Parathyroid adenoma (tissue), 2 donors: ENCODE results near the gene KIN.

Experiments
- H2AFZ ChIP-seq: fragments of 300-600 bp; sonication (generic); one replicate; pipeline ENCODE4 v1.7.0; 2017; ENCODE audit warnings: antibody characterized with exemption, mild to moderate bottlenecking
- H3K27ac ChIP-seq: fragments of 300-600 bp; sonication (generic); one replicate; pipeline ENCODE4 v1.7.0; 2017
- H3K27me3 ChIP-seq: fragments of 300-600 bp; sonication (generic); one replicate; pipeline ENCODE4 v1.7.0; 2017; ENCODE audit warnings: low read length; ENCODE audit not compliant: control insufficient read depth, insufficient read depth
- H3K36me3 ChIP-seq: fragments of 300-600 bp; sonication (generic); one replicate; pipeline ENCODE4 v1.7.0; 2017; ENCODE audit warnings: low read length; ENCODE audit not compliant: control insufficient read depth, insufficient read depth
- H3K4me1 ChIP-seq: fragments of 300-600 bp; sonication (generic); one replicate; pipeline ENCODE4 v1.7.0; 2017; ENCODE audit warnings: control low read depth
- H3K4me2 ChIP-seq: fragments of 300-600 bp; sonication (generic); one replicate; pipeline ENCODE4 v1.7.0; 2017; ENCODE audit warnings: low read length
- H3K4me3 ChIP-seq: fragments of 300-600 bp; sonication (generic); one replicate; pipeline ENCODE4 v1.7.0; 2017; ENCODE audit warnings: low read depth, low read length
- H3K79me2 ChIP-seq: fragments of 300-600 bp; sonication (generic); one replicate; pipeline ENCODE4 v1.7.0; 2017; ENCODE audit warnings: control low read depth
- H3K9ac ChIP-seq: fragments of 300-600 bp; sonication (generic); one replicate; pipeline ENCODE4 v1.7.0; 2017; ENCODE audit warnings: mild to moderate bottlenecking
- H3K9me3 ChIP-seq: fragments of 300-600 bp; sonication (generic); one replicate; pipeline ENCODE4 v1.7.0; 2017; ENCODE audit warnings: low read length; ENCODE audit not compliant: control insufficient read depth
- CTCF ChIP-seq: fragments of 300-600 bp; sonication (generic); IDR thresholded peaks from one replicate; pipeline ENCODE4 v1.7.0; 2017; ENCODE audit warnings: antibody characterized with exemption, mild to moderate bottlenecking
- donor health status: primary hyperparathyroidism.

The KIN gene

DNA sequence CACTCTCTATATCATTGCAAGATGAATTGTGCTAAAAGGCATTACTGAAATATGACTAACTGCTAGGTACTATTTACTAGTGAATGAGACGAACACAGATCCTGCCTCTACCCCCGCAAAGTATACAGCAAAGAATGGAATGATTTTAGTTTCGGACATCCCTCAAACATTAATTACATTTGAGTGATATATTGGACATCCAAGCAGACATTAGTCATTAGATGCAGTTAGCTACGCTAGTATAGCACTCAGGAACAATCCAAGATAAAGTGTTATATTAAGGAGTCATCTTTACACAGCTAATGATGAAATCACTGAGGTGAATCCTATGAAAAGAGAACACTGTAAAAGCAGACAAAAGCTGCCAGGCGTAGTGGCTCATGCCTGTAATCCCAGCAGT is 23.2 kb upstream of the KIN start:
- H3K9me3 ChIP-seq = no peaks in the 10 kb centered on the region
- H2AFZ ChIP-seq = peak overlapping the region; percentile 34
- H3K4me3 ChIP-seq = peak overlapping the region; percentile 22
- H3K9ac ChIP-seq = no peak overlapping the region
- H3K36me3 ChIP-seq = no peaks in the 10 kb centered on the region
- H3K4me2 ChIP-seq = peak overlapping the region; percentile 13
- peaks cover under 1% of the 10 kb centered on the region for H3K79me2 ChIP-seq
- H3K27ac ChIP-seq = peak overlapping the region; percentile 92
- no peak for TF ChIP-seq CTCF
- no peaks in the 10 kb centered on the region for H3K27me3 ChIP-seq
- H3K4me1 ChIP-seq = peaks cover 31% of the 10 kb centered on the region

DNA sequence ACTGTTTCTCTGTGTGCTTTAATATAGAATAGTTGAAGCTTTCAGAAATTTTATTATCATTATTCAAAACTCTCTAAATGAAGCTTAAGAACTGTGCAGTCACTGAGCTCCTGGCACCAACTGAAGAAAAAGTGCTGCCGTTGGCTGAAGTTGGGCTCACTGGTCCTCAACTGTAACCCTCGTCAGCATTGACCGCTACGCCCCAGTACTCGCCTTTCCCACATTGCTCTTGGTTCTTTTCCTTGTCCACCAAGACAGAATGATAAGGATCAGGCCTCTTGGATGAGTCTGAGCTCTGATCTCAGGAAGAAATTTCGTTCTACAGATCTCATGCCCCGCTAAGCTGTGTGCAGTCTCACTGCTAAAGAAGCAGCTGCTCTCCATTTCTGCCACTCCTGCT is 22.6 kb upstream of the KIN start:
- peaks cover 31% of the 10 kb centered on the region for H3K4me1 ChIP-seq
- H3K27me3 ChIP-seq = no peaks in the 10 kb centered on the region
- peak overlapping the region; percentile 92 for H3K27ac ChIP-seq
- peak overlapping the region; percentile 22 for H3K4me3 ChIP-seq
- TF ChIP-seq CTCF = no peak
- H3K9me3 ChIP-seq = no peaks in the 10 kb centered on the region
- no peak overlapping the region for H3K9ac ChIP-seq
- H3K36me3 ChIP-seq = no peaks in the 10 kb centered on the region
- peak overlapping the region; percentile 6 for H2AFZ ChIP-seq
- H3K79me2 ChIP-seq = peaks cover 3% of the 10 kb centered on the region
- peak overlapping the region; percentile 13 for H3K4me2 ChIP-seq

- no peak overlapping the region for H2AFZ ChIP-seq
- peaks cover 19% of the 10 kb centered on the region for H3K79me2 ChIP-seq
- H3K4me1 ChIP-seq = peaks cover 37% of the 10 kb centered on the region
- no peaks in the 10 kb centered on the region for H3K36me3 ChIP-seq
- no peak overlapping the region for H3K4me2 ChIP-seq
- no peaks in the 10 kb centered on the region for H3K9me3 ChIP-seq
- H3K27ac ChIP-seq = peak overlapping the region; percentile 92
- no peak for TF ChIP-seq CTCF
- H3K27me3 ChIP-seq = no peaks in the 10 kb centered on the region
- H3K4me3 ChIP-seq = no peak overlapping the region
- no peak overlapping the region for H3K9ac ChIP-seq
Observed at GRCh38 chr10:7808686-7809267, 21.0 kb upstream of the KIN start.

- Histone ChIP-seq H3K27ac (no peak overlapping the region), H2AFZ (no peak overlapping the region), H3K4me3 (no peak overlapping the region), H3K4me1 (peaks cover 13% of the 10 kb centered on the region), H3K27me3 (no peaks in the 10 kb centered on the region), H3K9me3 (no peaks in the 10 kb centered on the region), H3K36me3 (peaks cover 4% of the 10 kb centered on the region), H3K9ac (no peak overlapping the region), H3K4me2 (no peak overlapping the region), H3K79me2 (peaks cover 39% of the 10 kb centered on the region)
- TF ChIP-seq CTCF = no peak
Observed at GRCh38 chr10:7804741-7805140, 16.9 kb upstream of the KIN start.

DNA sequence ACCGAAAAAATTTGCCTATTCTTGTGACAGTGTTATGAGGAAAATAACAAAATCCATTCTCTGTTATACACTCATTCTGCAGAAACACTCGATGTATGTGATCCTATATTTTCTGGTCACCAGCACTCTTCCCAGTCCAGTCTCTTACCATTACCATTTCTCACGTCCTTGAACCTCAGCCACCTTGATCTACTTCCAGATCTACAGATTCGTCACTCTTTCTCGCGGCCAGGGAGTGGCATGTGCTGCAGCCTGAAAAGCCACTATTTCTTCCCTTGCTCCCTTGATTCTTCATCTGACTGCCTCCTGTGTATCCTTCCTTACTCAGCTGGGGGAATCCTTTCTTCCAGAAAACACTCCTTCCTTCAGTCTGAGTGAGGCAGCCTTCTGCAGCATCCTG is 16.4 kb upstream of the KIN start:
- Histone ChIP-seq H3K4me3 (no peak overlapping the region), H3K9ac (no peak overlapping the region), H3K4me1 (peaks cover 8% of the 10 kb centered on the region), H2AFZ (no peak overlapping the region), H3K4me2 (no peak overlapping the region), H3K27me3 (no peaks in the 10 kb centered on the region), H3K9me3 (no peaks in the 10 kb centered on the region), H3K27ac (no peak overlapping the region), H3K79me2 (peaks cover 44% of the 10 kb centered on the region), H3K36me3 (peaks cover 4% of the 10 kb centered on the region)
- TF ChIP-seq CTCF = no peak
